Measurements from ENCODE around the gene GAREM1.
A peak's percentile ranks its signal among the peaks of the same experiment; 100 is the strongest.

The GAREM1 gene

DNA sequence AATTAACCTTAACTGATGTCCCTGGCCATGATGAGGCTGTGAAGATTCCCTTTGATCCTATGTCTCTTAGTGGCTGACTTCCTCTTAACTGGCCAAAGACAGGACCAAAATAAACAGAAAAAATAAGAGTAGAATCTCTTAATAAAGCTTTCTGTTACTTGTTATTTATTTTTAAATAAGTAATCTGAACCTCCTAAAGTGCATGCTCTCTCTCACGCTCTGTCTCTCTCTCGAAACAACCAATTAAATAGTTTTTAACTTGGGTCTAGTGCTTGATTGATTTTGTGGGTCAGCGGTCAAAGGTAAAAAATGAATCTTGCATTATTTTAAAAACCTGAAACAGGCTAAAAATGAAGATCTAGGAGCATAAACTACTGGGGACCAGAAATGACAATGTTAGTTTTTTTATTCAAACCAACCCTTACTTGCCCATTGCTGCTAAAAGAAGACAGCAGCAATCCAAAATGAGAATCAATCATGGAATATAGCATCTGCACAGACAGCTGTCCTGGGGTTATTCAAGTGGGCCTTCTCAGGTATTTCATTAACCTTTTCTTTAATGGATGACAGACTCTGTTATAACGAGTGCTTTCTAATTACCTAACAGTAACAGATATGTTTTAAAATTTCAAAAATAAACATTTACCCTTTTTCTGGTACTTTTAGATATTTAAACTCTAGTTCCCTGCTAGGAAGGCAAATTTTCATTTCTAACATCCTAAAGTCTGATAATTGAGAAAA is 11.2 kb downstream of the GAREM1 start:
- no peak for DNase-seq (ENCODE audit: low read depth, low spot score)

- no peak for DNase-seq (ENCODE audit: low read depth, low spot score)
Measured at GRCh38 chr18:32455361-32455760, 15.3 kb downstream of the GAREM1 start.

GRCh38 chr18:32454593-32454992 is 16.1 kb downstream of the GAREM1 start:
- DNase-seq (ENCODE audit: low read depth, low spot score), result no peak

GRCh38 chr18:32450874-32451273 is 19.8 kb downstream of the GAREM1 start:
- DNase-seq (ENCODE audit: low read depth, low spot score), result no peak

DNA sequence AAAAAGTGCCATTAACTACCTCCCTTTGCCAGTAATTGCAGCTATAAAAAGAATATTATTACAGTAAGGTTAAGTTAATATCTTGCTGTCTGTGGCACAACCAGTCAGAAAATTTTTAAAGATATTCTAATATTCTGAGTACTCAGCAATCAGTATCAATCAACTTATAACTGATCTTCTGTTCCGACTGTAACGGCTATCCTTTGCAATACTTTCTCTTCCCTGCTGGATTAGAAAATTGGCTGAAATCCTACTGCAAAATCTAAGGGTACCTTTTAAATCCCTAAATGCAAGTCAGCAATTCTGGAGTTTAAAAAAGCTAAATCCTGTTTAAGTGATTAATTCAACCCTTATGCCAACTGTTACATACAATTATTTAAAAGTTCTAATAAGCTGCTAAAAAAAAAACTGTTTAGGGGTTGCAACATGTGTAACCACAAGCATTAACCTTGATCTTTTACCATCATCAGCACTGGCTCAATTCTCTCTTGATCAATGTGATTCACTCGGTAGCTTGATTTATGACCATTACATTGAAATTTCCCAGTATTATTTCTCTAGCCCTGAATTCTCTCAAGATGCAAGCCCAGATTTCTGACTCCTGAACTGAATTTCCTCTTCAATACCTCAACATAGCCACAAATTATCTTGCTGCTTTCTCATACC is 20.5 kb downstream of the GAREM1 start:
- DNase-seq (ENCODE audit: low read depth, low spot score), result no peak

GRCh38 chr18:32446780-32447179 is 23.9 kb downstream of the GAREM1 start:
- DNase-seq (ENCODE audit: low read depth, low spot score), result no peak

DNA sequence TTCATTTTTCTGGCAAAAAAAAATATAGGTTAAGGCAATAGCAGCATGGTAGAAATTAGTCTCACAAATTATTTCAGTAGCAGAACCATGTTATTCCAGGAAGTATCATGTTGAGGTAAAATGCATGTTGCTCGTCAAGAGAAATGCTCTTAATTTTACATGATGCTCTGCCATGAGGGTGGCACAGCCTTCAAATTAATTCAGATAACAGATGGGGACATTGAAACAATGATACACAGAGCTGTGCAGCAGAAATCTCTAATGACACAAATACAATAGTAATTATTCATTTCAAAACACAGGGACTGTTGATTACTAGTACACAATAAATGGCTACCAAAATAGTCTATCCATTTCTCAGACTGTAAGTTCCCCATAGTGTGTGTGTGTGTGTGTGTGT is 24.8 kb downstream of the GAREM1 start:
- no peak for DNase-seq (ENCODE audit: low read depth, low spot score)

DNA sequence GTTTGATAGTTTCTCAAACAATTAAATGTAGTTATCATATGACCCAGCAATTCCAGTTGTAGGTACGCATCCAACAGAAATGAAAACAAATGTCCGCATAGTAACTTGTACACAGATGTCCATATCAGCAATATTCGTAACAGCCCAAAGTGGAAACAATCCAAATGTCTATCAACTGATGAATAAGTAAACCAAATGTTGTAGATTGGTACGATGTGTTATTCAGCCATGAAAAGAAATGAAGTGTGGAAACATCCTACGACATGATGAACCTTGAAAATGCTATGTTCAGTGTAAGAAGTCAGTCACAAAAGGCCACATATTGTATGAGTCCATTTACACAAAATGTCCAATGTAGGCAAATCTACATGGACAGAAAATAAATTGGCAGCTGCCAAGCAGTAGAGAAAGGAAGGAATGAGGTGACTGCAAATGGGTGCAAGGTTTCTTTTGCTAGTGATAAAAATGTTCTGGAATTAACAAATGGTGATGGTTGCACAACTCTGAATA is 26.9 kb downstream of the GAREM1 start:
- DNase-seq (ENCODE audit: low read depth, low spot score), result no peak

DNA sequence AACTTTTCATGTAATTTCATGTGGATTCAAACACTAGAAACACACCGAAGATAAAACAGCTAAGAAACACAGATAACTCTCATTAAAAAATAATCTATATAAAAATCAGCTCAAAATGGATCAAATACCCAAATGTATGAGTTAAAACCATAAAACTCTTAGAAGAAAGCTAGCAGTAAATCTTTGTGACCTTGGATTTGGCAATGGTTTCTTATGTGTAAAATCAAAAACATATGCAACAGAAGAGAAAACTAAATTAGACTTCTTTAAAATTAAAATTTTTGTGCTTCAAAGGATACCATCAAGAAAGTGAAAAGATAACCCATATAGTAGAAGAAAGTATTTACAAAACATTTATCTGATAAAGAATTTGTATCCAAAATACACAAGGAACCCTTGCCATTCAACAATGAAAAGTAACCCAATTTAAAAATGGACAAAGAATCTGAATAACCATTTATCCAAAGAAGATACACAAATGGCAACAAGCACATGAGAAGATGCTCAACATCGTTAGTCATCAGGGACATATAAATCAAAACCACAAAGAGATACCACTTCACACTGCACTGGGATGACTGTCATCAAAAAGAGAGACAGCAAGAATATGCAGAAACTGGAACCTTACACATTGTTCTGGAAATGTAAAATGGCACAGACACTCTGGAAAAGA is 27.5 kb downstream of the GAREM1 start:
- DNase-seq (ENCODE audit: low read depth, low spot score), result no peak

GRCh38 chr18:32442575-32442974 is 28.1 kb downstream of the GAREM1 start:
- DNase-seq (ENCODE audit: low read depth, low spot score), result no peak

DNA sequence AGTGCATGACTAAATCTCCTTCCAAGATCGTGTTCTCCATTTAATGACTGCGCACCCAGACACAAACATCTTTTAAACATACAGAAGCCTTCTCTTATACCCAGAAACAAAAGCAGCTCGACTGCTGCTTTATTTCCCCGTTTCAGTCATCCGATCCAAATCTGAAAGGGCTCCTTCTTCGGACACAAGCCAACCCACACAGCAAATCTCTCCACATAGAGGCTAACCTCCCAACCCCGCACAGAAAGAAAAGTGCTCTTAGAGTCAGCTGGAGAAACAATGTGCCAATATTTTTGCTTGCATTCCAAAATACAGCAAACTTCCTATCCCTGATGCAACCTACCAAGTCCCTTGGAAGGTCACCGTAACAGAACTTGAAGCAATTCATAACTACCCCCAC is 29.1 kb downstream of the GAREM1 start:
- DNase-seq (ENCODE audit: low read depth, low spot score), result peak; percentile 7

DNA sequence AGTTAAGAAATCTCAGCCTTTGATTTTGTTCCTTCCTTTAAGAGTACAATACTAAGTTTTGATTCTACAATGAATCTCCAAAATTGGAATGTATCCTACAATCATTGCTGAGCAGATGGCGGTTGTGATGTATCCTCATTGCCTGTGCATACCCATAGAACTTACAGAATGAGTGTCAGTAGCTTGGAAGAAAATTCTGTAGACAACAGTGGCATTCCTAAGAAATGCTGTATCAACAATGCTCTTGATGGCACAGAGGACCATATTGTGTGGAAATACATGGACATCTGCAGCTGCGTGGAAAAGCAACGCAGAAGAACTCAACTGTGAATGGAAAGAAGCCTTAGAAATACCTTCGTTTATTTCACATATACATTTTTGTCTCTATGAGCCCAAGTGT is 30.2 kb downstream of the GAREM1 start:
- DNase-seq (ENCODE audit: low read depth, low spot score), result no peak

GRCh38 chr18:32439802-32440201 is 30.9 kb downstream of the GAREM1 start:
- DNase-seq (ENCODE audit: low read depth, low spot score), result no peak

- DNase-seq (ENCODE audit: low read depth, low spot score), result no peak
Measured at GRCh38 chr18:32439241-32439640, 31.4 kb downstream of the GAREM1 start.

GRCh38 chr18:32438173-32438572 is 32.5 kb downstream of the GAREM1 start:
- no peak for DNase-seq (ENCODE audit: low read depth, low spot score)

DNA sequence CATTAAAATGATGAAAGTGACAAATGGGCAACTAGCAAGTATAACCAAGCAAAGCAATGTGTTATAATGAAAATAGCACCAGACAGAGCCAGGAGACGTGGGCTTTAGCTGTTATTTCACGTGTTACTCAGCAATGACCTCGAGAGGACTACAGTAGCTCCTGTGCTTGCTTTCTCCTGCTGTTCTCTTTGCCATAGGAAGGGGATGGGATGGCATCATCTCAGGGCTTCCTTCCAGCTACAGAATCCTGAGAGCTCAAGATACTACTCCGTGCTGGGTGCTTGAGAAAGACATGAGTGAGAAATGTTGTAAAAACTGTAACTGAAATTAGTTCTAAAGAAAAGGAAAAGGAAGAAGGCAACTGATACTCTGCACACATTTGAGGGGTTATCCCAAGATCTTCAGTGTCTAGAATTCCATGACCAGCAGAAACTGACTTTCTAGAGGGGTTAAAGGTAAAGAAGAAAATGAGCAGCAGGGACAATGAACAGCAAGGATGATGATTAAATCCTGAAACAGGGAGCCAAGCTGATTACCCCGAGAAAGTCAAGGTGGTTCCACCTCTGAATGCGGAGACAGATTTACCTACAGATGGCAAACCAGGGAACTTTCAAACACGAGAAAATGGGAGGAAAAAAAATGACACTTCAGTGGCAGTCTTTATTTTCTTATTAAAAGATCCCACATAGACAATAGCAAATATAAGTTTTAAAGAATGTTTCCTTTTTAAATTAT is 33.4 kb downstream of the GAREM1 start:
- DNase-seq (ENCODE audit: low read depth, low spot score), result no peak

- no peak for DNase-seq (ENCODE audit: low read depth, low spot score)
Measured at GRCh38 chr18:32435631-32436500, 34.8 kb downstream of the GAREM1 start.

- no peak for DNase-seq (ENCODE audit: low read depth, low spot score)
Measured at GRCh38 chr18:32431753-32432152, 38.9 kb downstream of the GAREM1 start.

GRCh38 chr18:32429402-32429801 is 41.3 kb downstream of the GAREM1 start:
- DNase-seq (ENCODE audit: low read depth, low spot score), result no peak

DNA sequence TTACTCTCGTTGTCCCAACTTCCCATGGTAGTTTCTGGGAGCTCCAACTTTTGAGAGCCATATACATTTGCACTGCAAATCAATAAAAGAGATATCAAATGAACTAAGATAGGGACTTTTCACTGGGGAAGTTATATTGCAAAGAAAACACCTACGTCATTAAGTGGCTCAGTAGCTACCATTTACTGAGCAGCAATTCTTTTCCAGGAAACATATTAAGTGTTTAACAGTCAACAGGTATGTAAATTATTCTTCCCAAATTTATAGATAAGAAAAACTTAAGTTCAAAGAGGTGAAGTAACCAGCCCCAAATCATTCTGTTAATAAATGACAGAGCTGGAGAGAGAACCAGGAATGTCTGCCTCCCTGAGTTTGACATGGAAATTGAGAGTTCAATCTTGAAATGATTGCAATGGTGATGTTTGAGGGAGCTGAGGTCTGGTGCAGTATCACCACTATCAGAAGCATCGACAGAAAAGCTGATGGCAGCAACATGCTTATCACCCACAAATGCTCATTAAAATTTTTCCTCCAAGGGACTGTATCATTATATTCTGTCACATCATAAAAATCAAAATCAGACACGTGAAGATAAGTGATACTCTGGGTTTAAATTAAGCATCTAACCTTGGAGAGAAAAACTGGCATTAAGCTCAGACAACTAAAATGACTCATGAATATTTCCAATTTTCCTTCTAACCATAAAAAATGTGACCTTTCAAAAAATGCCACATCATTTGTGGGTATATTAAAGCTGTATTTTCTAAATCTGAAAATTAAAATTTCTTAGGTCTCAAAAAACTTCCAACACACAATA is 43.4 kb downstream of the GAREM1 start:
- no peak for DNase-seq (ENCODE audit: low read depth, low spot score)
